ENCODE results near the gene DNM3. TPM values are rescaled to one million over a fixed set of nuclear protein-coding genes. Genes with fewer than 3 reads are reported as not detected.

The DNM3 gene
- total RNA-seq, 1 donor from 2014 or later, result 2.7 TPM

DNA sequence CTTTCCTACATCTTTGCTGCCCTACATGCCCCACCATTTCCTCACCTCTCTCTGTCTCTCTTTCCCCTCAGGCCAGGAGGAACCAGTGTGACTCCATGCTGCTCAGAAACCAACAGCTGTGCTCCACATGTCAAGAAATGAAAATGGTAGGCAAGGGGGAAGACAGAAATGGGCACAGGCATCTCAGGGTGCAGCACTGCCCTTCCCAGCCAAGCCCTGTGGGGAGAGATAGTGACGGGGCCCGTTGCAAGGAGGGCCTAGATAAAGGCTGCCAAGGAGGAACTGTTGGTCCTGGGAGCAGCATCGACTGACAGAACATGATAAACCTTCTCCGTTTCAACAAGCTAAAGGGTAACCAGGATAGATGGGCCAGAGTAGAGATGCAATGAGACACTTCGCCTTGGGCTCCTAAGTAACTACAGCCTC, 615.1 kb downstream of the DNM3 start:
- Histone ChIP-seq H3K4me3 (ENCODE audit: low read depth, low read length) (no peak overlapping the region), H3K27me3 (ENCODE audit: control insufficient read depth, insufficient read depth, low read length) (no peaks in the 10 kb centered on the region), H3K36me3 (ENCODE audit: control insufficient read depth, insufficient read depth, low read length) (no peaks in the 10 kb centered on the region)
- TF ChIP-seq CTCF (IDR thresholded peaks at IDR 0.05; ENCODE audit: insufficient read depth, low read length, poor library complexity, severe bottlenecking), result no peak
- no peak for DNase-seq (ENCODE audit: low read depth)

GRCh38 chr1:172457479-172458130, 616.3 kb downstream of the DNM3 start:
- Histone ChIP-seq H3K4me3 (ENCODE audit: low read depth, low read length) (no peak overlapping the region), H3K27me3 (ENCODE audit: control insufficient read depth, insufficient read depth, low read length) (no peaks in the 10 kb centered on the region), H3K36me3 (ENCODE audit: control insufficient read depth, insufficient read depth, low read length) (no peaks in the 10 kb centered on the region)
- TF ChIP-seq CTCF (IDR thresholded peaks at IDR 0.05; ENCODE audit: insufficient read depth, low read length, poor library complexity, severe bottlenecking), result no peak
- DNase-seq (ENCODE audit: low read depth), result no peak

DNA sequence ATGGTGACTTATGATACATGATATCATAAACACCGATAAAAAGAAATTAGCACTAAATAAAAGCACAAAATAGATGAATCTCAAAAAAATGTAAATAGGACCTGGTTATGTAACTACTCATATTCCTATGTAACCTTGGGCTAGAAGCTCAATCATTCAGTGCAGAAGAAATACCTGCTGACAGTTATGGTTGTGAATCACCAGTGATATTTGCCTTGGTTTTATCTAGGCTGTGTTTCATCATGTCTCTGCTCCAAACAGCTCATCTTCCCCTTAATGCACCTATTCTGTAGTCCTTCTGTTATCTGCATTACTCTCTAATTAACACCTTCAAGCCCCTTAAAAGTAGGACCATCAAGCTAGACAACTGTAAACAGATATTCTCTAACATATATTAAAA, 618.9 kb downstream of the DNM3 start:
- no peak overlapping the region for H3K4me3 ChIP-seq (ENCODE audit: low read depth, low read length)
- no peaks in the 10 kb centered on the region for H3K36me3 ChIP-seq (ENCODE audit: control insufficient read depth, insufficient read depth, low read length)
- no peaks in the 10 kb centered on the region for H3K27me3 ChIP-seq (ENCODE audit: control insufficient read depth, insufficient read depth, low read length)
- DNase-seq (ENCODE audit: low read depth), result no peak
- TF ChIP-seq CTCF (IDR thresholded peaks at IDR 0.05; ENCODE audit: insufficient read depth, low read length, poor library complexity, severe bottlenecking), result no peak

- no peak for TF ChIP-seq CTCF (IDR thresholded peaks at IDR 0.05; ENCODE audit: insufficient read depth, low read length, poor library complexity, severe bottlenecking)
- no peaks in the 10 kb centered on the region for H3K27me3 ChIP-seq (ENCODE audit: control insufficient read depth, insufficient read depth, low read length)
- no peak for DNase-seq (ENCODE audit: low read depth)
Observed at GRCh38 chr1:172460887-172461315, 619.6 kb downstream of the DNM3 start.

More at GRCh38 chr1:172460887-172461315, 619.6 kb downstream of the DNM3 start:
- H3K36me3 ChIP-seq (ENCODE audit: control insufficient read depth, insufficient read depth, low read length), result no peaks in the 10 kb centered on the region
- no peak overlapping the region for H3K4me3 ChIP-seq (ENCODE audit: low read depth, low read length)

Other genes starting within 250 kb of the DNM3 start
- gene MYOCOS, start 219.3 kb upstream of the DNM3 start, total RNA-seq, result not detected in 2 replicates
- gene MYOC, start 188.8 kb upstream of the DNM3 start, total RNA-seq, result not detected in 2 replicates
- gene VAMP4, start 99.4 kb upstream of the DNM3 start, total RNA-seq, result 5.4 and 7.7 TPM in 2 replicates
- gene METTL13, start 59.8 kb upstream of the DNM3 start, total RNA-seq, result 35.1 and 37.9 TPM in 2 replicates